Mucosa of descending colon (tissue), 3 donors: ENCODE measurements around the gene PACSIN1. TPM values are rescaled to one million over a fixed set of nuclear protein-coding genes. Genes with fewer than 3 reads are reported as not detected.

Source experiments
- ATAC-seq: fragments of 200-7000 bp; cut with Tn5 transposase; one replicate; pipeline ENCODE4 v1.9.1; 2020; ENCODE audit warnings: mild to moderate bottlenecking, moderate library complexity
- DNase-seq, 3 donors: peaks; one replicate each; pipeline ENCODE4 v3.0.0-alpha.2; 2020
- H3K36me3 ChIP-seq: fragments of 200-600 bp; one replicate; pipeline ENCODE4 v1.8.0; 2021; ENCODE audit warnings: low read depth, mild to moderate bottlenecking
- H3K4me1 ChIP-seq: fragments of 200-600 bp; one replicate; pipeline ENCODE4 v1.8.0; 2021; ENCODE audit warnings: low read depth, mild to moderate bottlenecking
- H3K4me3 ChIP-seq: fragments of 200-600 bp; one replicate; pipeline ENCODE4 v1.8.0; 2021; ENCODE audit warnings: mild to moderate bottlenecking
- H3K9me3 ChIP-seq: fragments of 200-600 bp; one replicate; pipeline ENCODE4 v1.8.0; 2021; ENCODE audit warnings: mild to moderate bottlenecking
- intact Hi-C, 2 donors: fragments of 100-400 bp; cut with DNase I in 1 of 2; cut with micrococcal nuclease in 1 of 2; formaldehyde crosslinking; loops; one replicate each; pipeline versions ENCODE4 v1.11.0 to v1.11.1; 2022; cut with DNase I, micrococcal nuclease
- total RNA-seq, 3 donors: library from RNA; stranded (reverse); fragmentation: NEBNext Ultra II Directional in 2 of 3; extraction: Animal tissue kit (Norgen Biotek cat#: 25700) in 2 of 3; gene quantifications; one replicate each; pipeline versions ENCODE4 v1.2.1 to v1.2.4, GENCODE V29; 2021 to 2023
- TF ChIP-seq, protein P1 (sequence below): fragments of 200-600 bp; IDR thresholded peaks from one replicate; pipeline ENCODE4 v1.8.0; 2022; ENCODE audit warnings: antibody characterized with exemption, mild to moderate bottlenecking
- donor health status: DM: no; HTN: no; CAD: no; lungs with moderate emphysema.
- donor health status: DM: no; HTN: no; CAD: no.
- donor health status: DM: no; HTN: yes; CAD: no.

PACSIN1 gene
- total RNA-seq, 3 donors from 2014 or later = 0.41 to 1.9 (median 0.67) TPM

DNA sequence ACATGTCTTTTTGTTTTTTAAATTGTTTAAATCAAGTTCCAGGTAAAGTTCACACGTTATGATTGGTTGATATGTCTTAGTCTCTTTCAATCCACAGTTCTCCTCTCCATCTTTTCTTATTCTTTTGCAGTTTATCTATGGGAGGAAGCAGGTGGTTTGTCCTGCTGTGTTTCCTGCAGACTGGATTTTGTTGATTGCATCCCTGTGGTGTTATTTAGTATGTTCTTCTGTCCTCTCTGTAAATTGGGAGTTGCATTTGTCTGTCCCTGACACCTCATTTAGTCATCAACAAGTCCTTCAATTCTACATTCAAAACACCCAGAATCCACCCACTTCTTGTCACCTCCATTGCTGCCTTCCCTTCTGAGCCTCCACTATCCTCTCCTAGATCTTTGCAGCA lies 8.1 kb downstream of the PACSIN1 start:
- Histone ChIP-seq H3K36me3 (no peaks in the 10 kb centered on the region), H3K9me3 (no peaks in the 10 kb centered on the region), H3K4me1 (no peaks in the 10 kb centered on the region), H3K4me3 (no peak overlapping the region)
- DNase-seq = no peak
- TF ChIP-seq, protein P1, sequence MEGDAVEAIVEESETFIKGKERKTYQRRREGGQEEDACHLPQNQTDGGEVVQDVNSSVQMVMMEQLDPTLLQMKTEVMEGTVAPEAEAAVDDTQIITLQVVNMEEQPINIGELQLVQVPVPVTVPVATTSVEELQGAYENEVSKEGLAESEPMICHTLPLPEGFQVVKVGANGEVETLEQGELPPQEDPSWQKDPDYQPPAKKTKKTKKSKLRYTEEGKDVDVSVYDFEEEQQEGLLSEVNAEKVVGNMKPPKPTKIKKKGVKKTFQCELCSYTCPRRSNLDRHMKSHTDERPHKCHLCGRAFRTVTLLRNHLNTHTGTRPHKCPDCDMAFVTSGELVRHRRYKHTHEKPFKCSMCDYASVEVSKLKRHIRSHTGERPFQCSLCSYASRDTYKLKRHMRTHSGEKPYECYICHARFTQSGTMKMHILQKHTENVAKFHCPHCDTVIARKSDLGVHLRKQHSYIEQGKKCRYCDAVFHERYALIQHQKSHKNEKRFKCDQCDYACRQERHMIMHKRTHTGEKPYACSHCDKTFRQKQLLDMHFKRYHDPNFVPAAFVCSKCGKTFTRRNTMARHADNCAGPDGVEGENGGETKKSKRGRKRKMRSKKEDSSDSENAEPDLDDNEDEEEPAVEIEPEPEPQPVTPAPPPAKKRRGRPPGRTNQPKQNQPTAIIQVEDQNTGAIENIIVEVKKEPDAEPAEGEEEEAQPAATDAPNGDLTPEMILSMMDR = no peak
- intact Hi-C loops = no loop called here
- ATAC-seq = no peak

DNA sequence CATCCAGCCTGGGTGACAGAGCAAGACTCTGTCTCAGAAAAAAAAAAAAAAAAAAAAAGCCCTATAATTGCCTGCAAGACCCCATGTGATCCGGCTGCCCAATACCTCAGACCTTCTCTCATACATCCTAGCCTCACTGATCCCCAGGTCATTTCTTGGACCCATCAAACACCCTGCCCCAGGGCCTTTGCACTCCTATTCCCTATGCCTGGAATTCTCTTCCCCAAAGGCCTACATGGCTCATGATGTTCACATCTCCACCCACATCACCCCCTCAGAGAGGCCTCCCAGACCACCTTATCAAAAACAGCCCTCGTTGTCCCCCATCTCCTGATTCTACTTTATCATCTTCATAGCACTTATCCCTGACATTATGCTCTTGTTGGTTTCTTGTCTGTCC lies 8.9 kb downstream of the PACSIN1 start:
- DNase-seq (no peak), ATAC-seq (no peak)
- intact Hi-C loops = no loop called here
- Histone ChIP-seq H3K4me1 (no peaks in the 10 kb centered on the region), H3K4me3 (no peak overlapping the region), H3K9me3 (no peaks in the 10 kb centered on the region), H3K36me3 (no peaks in the 10 kb centered on the region)
- TF ChIP-seq, protein P1 = no peak

DNA sequence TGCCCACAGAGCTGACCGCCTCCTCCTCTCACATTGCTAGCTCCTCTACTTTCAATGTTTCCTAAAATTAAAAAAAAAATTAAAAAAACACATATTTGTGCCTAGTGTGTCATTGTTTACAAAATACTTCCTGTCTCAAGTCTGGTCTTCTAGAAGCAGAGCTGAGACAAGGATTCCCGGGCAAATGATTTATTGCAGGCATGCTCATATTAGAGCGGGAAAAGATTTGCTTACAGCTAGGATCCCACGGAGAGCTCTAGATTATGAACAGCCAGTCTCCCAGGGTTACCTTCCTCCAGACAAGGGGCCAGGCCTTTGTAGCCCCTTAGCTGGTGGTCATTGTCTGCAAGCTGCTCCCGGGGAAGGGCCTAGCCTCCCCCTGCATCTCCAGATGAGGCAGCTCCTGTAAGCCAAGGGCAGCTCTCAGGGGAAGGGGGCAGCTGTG lies 9.4 kb downstream of the PACSIN1 start:
- TF ChIP-seq, protein P1 = no peak
- no peaks in the 10 kb centered on the region for H3K36me3 ChIP-seq
- no peak for ATAC-seq
- H3K9me3 ChIP-seq = no peaks in the 10 kb centered on the region
- intact Hi-C loops = no loop called here
- no peak for DNase-seq
- no peaks in the 10 kb centered on the region for H3K4me1 ChIP-seq
- no peak overlapping the region for H3K4me3 ChIP-seq

DNA sequence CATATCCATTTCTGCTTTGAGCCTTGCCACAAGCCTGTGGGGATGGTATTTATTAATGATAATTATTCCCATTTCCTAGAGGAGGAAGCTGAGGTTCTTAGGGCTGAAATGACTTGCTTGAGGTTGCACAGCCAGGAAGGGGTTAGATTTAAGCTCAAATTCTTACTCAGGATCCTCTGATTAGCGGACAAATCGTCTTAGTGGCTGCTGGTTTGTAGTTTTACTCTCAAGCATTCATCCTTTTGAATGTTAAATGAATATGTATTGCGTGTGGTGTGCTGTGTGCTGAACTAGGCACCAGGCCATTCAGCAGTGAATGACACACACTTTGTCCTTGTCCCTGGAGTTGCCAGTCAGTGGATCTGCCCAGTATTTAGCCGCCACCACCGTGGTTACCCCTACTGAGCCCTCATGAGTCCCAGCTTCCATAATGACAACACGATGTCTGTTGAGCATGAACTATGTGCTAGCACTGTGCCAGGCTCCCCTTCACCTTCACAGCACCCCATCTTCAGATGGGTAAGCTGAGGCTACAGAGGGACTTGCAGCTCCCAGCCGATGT lies 10.0 kb downstream of the PACSIN1 start:
- H3K36me3 ChIP-seq = no peaks in the 10 kb centered on the region
- TF ChIP-seq, protein P1 = no peak
- no peak for ATAC-seq
- no peaks in the 10 kb centered on the region for H3K4me1 ChIP-seq
- no peaks in the 10 kb centered on the region for H3K9me3 ChIP-seq
- intact Hi-C loops = no loop called here
- no peak overlapping the region for H3K4me3 ChIP-seq
- no peak for DNase-seq

DNA sequence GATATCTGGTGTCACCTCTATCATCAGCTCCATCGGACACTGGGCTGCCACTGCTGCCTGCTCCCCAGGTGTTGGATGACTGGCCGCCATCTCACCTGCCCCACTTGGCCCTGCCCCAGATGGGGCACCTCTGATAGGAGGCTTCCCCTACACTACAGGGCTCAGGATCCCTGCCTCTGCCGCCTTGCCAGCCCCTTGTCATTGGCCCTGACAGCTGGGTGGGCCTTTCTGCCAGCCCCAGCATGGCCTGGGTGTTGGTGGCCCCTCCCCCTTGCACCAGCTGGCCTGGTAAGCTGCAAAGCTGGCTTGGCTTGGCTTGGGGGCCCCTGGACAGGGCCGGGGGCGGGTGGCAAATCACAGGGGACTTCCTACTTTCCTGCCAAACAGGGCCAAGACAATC lies 10.6 kb downstream of the PACSIN1 start:
- intact Hi-C loops = no loop called here
- no peaks in the 10 kb centered on the region for H3K36me3 ChIP-seq
- DNase-seq (no peak), ATAC-seq (no peak)
- no peaks in the 10 kb centered on the region for H3K4me1 ChIP-seq
- H3K9me3 ChIP-seq = no peaks in the 10 kb centered on the region
- TF ChIP-seq, protein P1 = no peak
- no peak overlapping the region for H3K4me3 ChIP-seq

DNA sequence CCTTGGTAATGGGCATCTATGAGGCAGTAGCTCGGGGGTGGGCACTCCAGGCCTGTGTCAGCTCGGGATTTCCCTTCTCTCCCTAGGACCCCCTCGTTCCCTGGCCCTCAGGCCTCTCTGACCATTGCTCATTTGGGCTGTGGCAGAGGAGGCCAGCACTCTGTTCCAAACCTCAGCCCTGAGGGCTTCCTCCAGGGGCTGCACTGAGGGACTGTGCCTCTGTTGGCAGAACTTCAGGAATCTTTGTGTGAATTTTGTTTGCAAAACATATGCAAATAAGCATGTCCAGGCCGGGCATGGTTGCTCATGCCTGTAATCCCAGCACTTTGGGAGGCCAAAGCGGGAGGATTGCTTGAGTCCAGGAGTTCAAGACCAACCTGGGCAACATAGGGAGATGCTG lies 11.0 kb downstream of the PACSIN1 start:
- H3K4me3 ChIP-seq = no peak overlapping the region
- TF ChIP-seq, protein P1 = no peak
- H3K4me1 ChIP-seq = no peaks in the 10 kb centered on the region
- H3K36me3 ChIP-seq = no peaks in the 10 kb centered on the region
- no peak for DNase-seq
- no peak for ATAC-seq
- no peaks in the 10 kb centered on the region for H3K9me3 ChIP-seq
- intact Hi-C loops = no loop called here
